A549 (cell line): ENCODE results near the gene CAPSL. TPM values are rescaled to one million over a fixed set of nuclear protein-coding genes. Genes with fewer than 3 reads are reported as not detected.

Source experiments
- ATAC-seq, 2 experiments: fragments of 200-7000 bp in 1 of 2; fragments of >200 bp in 1 of 2; cut with Nextera tagmentation in 1 of 2; cut with Tn5 transposase in 1 of 2; 3 replicates each; pipeline versions ENCODE4 v1.8.0 to v1.9.1; 2018 to 2020; ENCODE audit warnings: mild to moderate bottlenecking in 1 of 2, moderate library complexity in 1 of 2
- CTCF ChIA-PET: fragments of 300-600 bp; sonication (Branson Sonifier 250); formaldehyde crosslinking; extraction: SDS; loops from one replicate; lab custom pipeline; 2021; ENCODE audit warnings: antibody characterized with exemption, inconsistent platforms; lab: Yijun Ruan, JAX
- POLR2A ChIA-PET: fragments of 350-600 bp; formaldehyde crosslinking; extraction: SDS; loops from one replicate; lab custom pipeline; 2021; ENCODE audit warnings: antibody characterized with exemption, inconsistent platforms; lab: Yijun Ruan, JAX
- DNase-seq, 2 experiments: peaks; one replicate each; pipeline versions ENCODE4 v3.0.0 to v3.0.0-alpha.2; 2011 to 2016; ENCODE audit warnings: low read depth in 1 of 2, low spot score in 1 of 2
- FAIRE-seq: peaks from 2 replicates; lab custom pipeline; 2011; peaks lifted over from hg19 to GRCh38; lab: Jason Lieb, UNC
- H3K27ac ChIP-seq, 2 experiments: fragments of >200 bp; sonication (Bioruptor Twin); formaldehyde crosslinking; 3 replicates each; pipeline ENCODE4 v1.5.1; 2016 to 2017
- H3K4me1 ChIP-seq: fragments of >200 bp; sonication (Bioruptor Twin); formaldehyde crosslinking; 3 replicates; pipeline ENCODE4 v1.6.1; 2016
- H3K4me2 ChIP-seq: fragments of >200 bp; sonication (Bioruptor Twin); formaldehyde crosslinking; 3 replicates; pipeline ENCODE4 v1.6.1; 2016
- H3K4me3 ChIP-seq: fragments of >200 bp; sonication (Bioruptor Twin); formaldehyde crosslinking; 3 replicates; pipeline ENCODE4 v1.5.1; 2016
- H3K9me3 ChIP-seq: fragments of >200 bp; sonication (Bioruptor Twin); formaldehyde crosslinking; 3 replicates; pipeline ENCODE4 v1.6.1; 2016
- BHLHE40 ChIP-seq: IDR thresholded peaks from 2 replicates; pipeline ENCODE4 v1.6.1; 2012; ENCODE audit warnings: low read depth, low read length, inconsistent platforms
- CEBPB ChIP-seq, 2 experiments: fragments of >200 bp in 1 of 2; sonication (Bioruptor Twin) in 1 of 2; formaldehyde crosslinking in 1 of 2; IDR thresholded peaks; 2 replicates each; pipeline ENCODE4 v1.6.1; 2012 to 2016
- CHD2 ChIP-seq: fragments of 150-350 bp; IDR thresholded peaks from 2 replicates; pipeline ENCODE4 v1.6.1; 2014; ENCODE audit warnings: low read length; ENCODE audit not compliant: partially characterized antibody
- ELK1 ChIP-seq: fragments of 150-350 bp; IDR thresholded peaks from 2 replicates; pipeline ENCODE4 v1.6.1; 2014; ENCODE audit warnings: low read depth, mild to moderate bottlenecking, low read length
- EP300 ChIP-seq, 2 experiments: fragments of >200 bp; sonication (Bioruptor Twin); formaldehyde crosslinking; IDR thresholded peaks; 2 replicates in 1 of 2; 3 replicates in 1 of 2; pipeline ENCODE4 v1.6.1; 2016 to 2017
- ESRRA ChIP-seq: fragments of 150-350 bp; IDR thresholded peaks from 2 replicates; pipeline ENCODE4 v1.6.1; 2014; ENCODE audit warnings: mild to moderate bottlenecking, low read length, borderline replicate concordance
- FOSB ChIP-seq: fragments of 250-450 bp; sonication (Bioruptor Pico); IDR thresholded peaks from 2 replicates; pipeline ENCODE4 v1.5.0; 2020; ENCODE audit warnings: mild to moderate bottlenecking, moderate library complexity
- FOXS1 ChIP-seq: fragments of 250-450 bp; sonication (Bioruptor Pico); IDR thresholded peaks from 2 replicates; pipeline ENCODE4 v1.5.0; 2020; ENCODE audit warnings: mild to moderate bottlenecking, moderate library complexity
- HDAC2 ChIP-seq: fragments of 200-600 bp; sonication (generic); IDR thresholded peaks from 2 replicates; pipeline ENCODE4 v1.6.1; 2016
- HMGXB4 ChIP-seq: fragments of 250-450 bp; sonication (Bioruptor Pico); IDR thresholded peaks from 2 replicates; pipeline ENCODE4 v1.5.0; 2021; ENCODE audit warnings: mild to moderate bottlenecking, moderate library complexity, borderline replicate concordance
- HOXA7 ChIP-seq: fragments of 250-450 bp; sonication (Bioruptor Pico); IDR thresholded peaks from 2 replicates; pipeline ENCODE4 v1.5.0; 2020; ENCODE audit warnings: mild to moderate bottlenecking, moderate library complexity
- HOXB5 ChIP-seq: fragments of 250-450 bp; sonication (Bioruptor Pico); IDR thresholded peaks from 2 replicates; pipeline ENCODE4 v1.5.0; 2020; ENCODE audit warnings: mild to moderate bottlenecking, moderate library complexity
- JUN ChIP-seq, 2 experiments: fragments of >200 bp; sonication (Bioruptor Twin); formaldehyde crosslinking; IDR thresholded peaks; 2 replicates in 1 of 2; 3 replicates in 1 of 2; pipeline ENCODE4 v1.6.1; 2016 to 2017
- JUNB ChIP-seq: fragments of >200 bp; sonication (Bioruptor Twin); formaldehyde crosslinking; IDR thresholded peaks from 2 replicates; pipeline ENCODE4 v1.6.1; 2016
- KDM1A ChIP-seq: fragments of 200-600 bp; sonication (generic); IDR thresholded peaks from 2 replicates; pipeline ENCODE4 v1.6.1; 2016; ENCODE audit warnings: low read depth, mild to moderate bottlenecking
- KDM5A ChIP-seq: fragments of 200-600 bp; sonication (generic); IDR thresholded peaks from 2 replicates; pipeline ENCODE4 v1.6.1; 2016; ENCODE audit warnings: antibody characterized with exemption, mild to moderate bottlenecking
- MAFK ChIP-seq: fragments of 450-650 bp; IDR thresholded peaks from 2 replicates; pipeline ENCODE4 v1.6.1; 2014; ENCODE audit not compliant: partially characterized antibody
- MAX ChIP-seq: IDR thresholded peaks from 2 replicates; pipeline ENCODE4 v1.6.1; 2012
- PBX3 ChIP-seq: IDR thresholded peaks from 2 replicates; pipeline ENCODE4 v1.6.1; 2012
- PHF8 ChIP-seq: fragments of 200-600 bp; sonication (generic); IDR thresholded peaks from 2 replicates; pipeline ENCODE4 v1.6.1; 2016; ENCODE audit warnings: low read depth, mild to moderate bottlenecking, antibody characterized with exemption, moderate library complexity, borderline replicate concordance
- RAD21 ChIP-seq, 2 experiments: fragments of >200 bp in 1 of 2; sonication (Bioruptor Twin) in 1 of 2; formaldehyde crosslinking in 1 of 2; IDR thresholded peaks in 1 of 2; conservative IDR thresholded peaks in 1 of 2; 2 replicates in 1 of 2; 3 replicates in 1 of 2; pipeline ENCODE4 v1.6.1; 2012 to 2018; ENCODE audit warnings: inconsistent platforms in 1 of 2
- RARB ChIP-seq: fragments of 250-450 bp; sonication (Bioruptor Pico); IDR thresholded peaks from 2 replicates; pipeline ENCODE4 v1.8.0; 2021; ENCODE audit warnings: mild to moderate bottlenecking, moderate library complexity
- SMC3 ChIP-seq: fragments of >200 bp; sonication (Bioruptor Twin); formaldehyde crosslinking; IDR thresholded peaks from 3 replicates; pipeline ENCODE4 v1.6.1; 2018; ENCODE audit warnings: inconsistent platforms
- TP53 ChIP-seq: fragments of 250-450 bp; sonication (Bioruptor Pico); IDR thresholded peaks from 2 replicates; pipeline ENCODE4 v1.5.0; 2021; ENCODE audit warnings: mild to moderate bottlenecking, moderate library complexity
- ZFP36 ChIP-seq: fragments of 450-650 bp; IDR thresholded peaks from 2 replicates; pipeline ENCODE4 v1.6.1; 2014; ENCODE audit warnings: borderline replicate concordance; ENCODE audit not compliant: partially characterized antibody
- ZSCAN20 ChIP-seq: fragments of 250-450 bp; sonication (Bioruptor Pico); IDR thresholded peaks from 2 replicates; pipeline ENCODE4 v1.8.0; 2022; ENCODE audit warnings: mild to moderate bottlenecking, moderate library complexity
- WGBS: methylation state at CpG from one replicate; pipeline ENCODE4 v1.1.6; 2017; ENCODE audit errors: missing lambda C conversion rate; 5-methylcytosine and 5-hydroxymethylcytosine counted together
- polyA plus RNA-seq, 4 experiments: library from polyadenylated mRNA; depleted of rRNA in 3 of 4; stranded (reverse); fragments of >200 nt; fragmentation: RNase III in 1 of 4; extraction: RNeasy Plus Mini Kit Qiagen cat#74134 plus additional on column Dnase treatment in 1 of 4; gene quantifications; 2 replicates in 3 of 4; 3 replicates in 1 of 4; pipeline ENCODE4 v1.2.3, GENCODE V29; 2011 to 2017

Gene CAPSL
- polyA plus RNA-seq, 2 of the 4 experiments (the other 2 are of a cell fraction) = not detected

- FAIRE-seq (no peak), ATAC-seq (no peak), DNase-seq (no peak)
- TF ChIP-seq PBX3 = no peak
- no peak for TF ChIP-seq RARB (CRISPR knock-in tag)
- no peak for TF ChIP-seq HOXB5
- TF ChIP-seq RAD21 (conservative IDR thresholded peaks at IDR 0.05 in 1 of 2, IDR thresholded peaks at IDR 0.05 in 1 of 2) = no peak
- TF ChIP-seq HMGXB4 = no peak
- no peak for TF ChIP-seq CHD2
- TF ChIP-seq HOXA7 (CRISPR knock-in tag) = no peak
- no peak for TF ChIP-seq KDM5A
- no peak for TF ChIP-seq CEBPB (IDR thresholded peaks at IDR 0.05)
- no peak for TF ChIP-seq JUN (IDR thresholded peaks at IDR 0.05)
- TF ChIP-seq MAX = no peak
- TF ChIP-seq ZSCAN20 (CRISPR knock-in tag) = no peak
- TF ChIP-seq KDM1A = no peak
- TF ChIP-seq ESRRA = no peak
- no peak for TF ChIP-seq JUNB
- TF ChIP-seq MAFK = no peak
- no peak for TF ChIP-seq ELK1
- no peak for TF ChIP-seq EP300 (IDR thresholded peaks at IDR 0.05)
- no peak for TF ChIP-seq FOXS1 (CRISPR knock-in tag)
- TF ChIP-seq PHF8 = no peak
- ChIA-PET CTCF (no interaction called here), POLR2A (no interaction called here)
- no peaks in the 10 kb centered on the region for H3K4me1 ChIP-seq
- no peak overlapping the region for H3K4me2 ChIP-seq
- no peak overlapping the region for H3K4me3 ChIP-seq
- 12% methylated on average over 6 of the region's 7 CpGs for WGBS
- no peak overlapping the region for H3K27ac ChIP-seq
- H3K9me3 ChIP-seq = no peaks in the 10 kb centered on the region; the same call in 2 of the 3 replicates
Observed at GRCh38 chr5:35960328-35960727, 21.9 kb upstream of the CAPSL start.

GRCh38 chr5:35956429-35956828 is 18.0 kb upstream of the CAPSL start:
- POLR2A ChIA-PET = no interaction called here
- FAIRE-seq = no peak
- H3K27ac ChIP-seq = no peak overlapping the region

More at GRCh38 chr5:35956429-35956828, 18.0 kb upstream of the CAPSL start:
- CTCF ChIA-PET = interaction anchor here (0.6 to 1.7 kb wide), 2 partner anchors 30 to 413 kb away, joined by 4 to 6 read pairs; no protein-coding TSS in a partner anchor
- DNase-seq (no peak), ATAC-seq (no peak)
- no peaks in the 10 kb centered on the region for H3K9me3 ChIP-seq
- H3K4me3 ChIP-seq = no peak overlapping the region
- WGBS = 0% methylated on average over 1 of the region's 1 CpG
- no peak overlapping the region for H3K4me2 ChIP-seq
- H3K4me1 ChIP-seq = no peaks in the 10 kb centered on the region
- no peak for TF ChIP-seq ZFP36
- TF ChIP-seq HOXA7 (CRISPR knock-in tag) = no peak
- no peak for TF ChIP-seq BHLHE40
- no peak for TF ChIP-seq TP53 (CRISPR knock-in tag)
- TF ChIP-seq SMC3 = no peak
- no peak for TF ChIP-seq HDAC2
- no peak for TF ChIP-seq FOSB
- TF ChIP-seq RAD21 (conservative IDR thresholded peaks at IDR 0.05 in 1 of 2, IDR thresholded peaks at IDR 0.05 in 1 of 2) = no peak
- no peak for TF ChIP-seq ZSCAN20 (CRISPR knock-in tag)
- TF ChIP-seq PHF8 = no peak
